Lung (tissue), 12 donors: Measurements from ENCODE around the gene PTPN5. TPM values are rescaled to one million over a fixed set of nuclear protein-coding genes. Genes with fewer than 3 reads are reported as not detected.

Source experiments
- ATAC-seq: fragments of 200-7000 bp; cut with Tn5 transposase; one replicate; pipeline ENCODE4 v1.9.1; 2020; ENCODE audit warnings: moderate number of reproducible peaks; ENCODE audit not compliant: insufficient read depth, low FRiP score
- DNase-seq, 3 donors: peaks; one replicate each; pipeline ENCODE4 v3.0.0-alpha.2; 2013 to 2017
- H3K27ac ChIP-seq, 2 donors: one replicate each; pipeline ENCODE4 v1.5.1; 2013; ENCODE audit warnings: mild to moderate bottlenecking in 2 of 2, moderate library complexity in 2 of 2, control low read depth in 1 of 2, inconsistent platforms in 1 of 2, low read depth in 1 of 2, low read length in 1 of 2
- H3K27me3 ChIP-seq, 3 donors: one replicate each; pipeline ENCODE4 v1.5.1; 2013; ENCODE audit warnings: low read length in 2 of 3; ENCODE audit not compliant: control insufficient read depth in 3 of 3, insufficient read depth in 3 of 3
- H3K36me3 ChIP-seq, 4 donors: one replicate each; pipeline ENCODE4 v1.5.1; 2013; ENCODE audit warnings: low read length in 4 of 4, mild to moderate bottlenecking in 1 of 4, moderate library complexity in 1 of 4; ENCODE audit not compliant: control insufficient read depth in 4 of 4, insufficient read depth in 4 of 4
- H3K4me1 ChIP-seq, 5 donors: one replicate each; pipeline ENCODE4 v1.5.1; 2013; ENCODE audit warnings: low read length in 5 of 5, mild to moderate bottlenecking in 2 of 5, moderate library complexity in 1 of 5; ENCODE audit not compliant: control insufficient read depth in 5 of 5, insufficient read depth in 5 of 5
- H3K4me3 ChIP-seq: one replicate; pipeline ENCODE4 v1.5.1; 2013; ENCODE audit warnings: mild to moderate bottlenecking, control low read depth, moderate library complexity
- H3K9ac ChIP-seq, 2 donors: one replicate each; pipeline ENCODE4 v1.5.1; 2013; ENCODE audit warnings: low read length in 2 of 2, control low read depth in 1 of 2; ENCODE audit not compliant: insufficient read depth in 1 of 2
- H3K9me3 ChIP-seq, 4 donors: one replicate each; pipeline ENCODE4 v1.5.1; 2013; ENCODE audit warnings: low read length in 3 of 4, mild to moderate bottlenecking in 1 of 4, moderate library complexity in 1 of 4; ENCODE audit not compliant: control insufficient read depth in 4 of 4, insufficient read depth in 3 of 4
- WGBS, 2 donors: extraction: QIAGEN DNeasy Blood & Tissue Kit; methylation state at CpG; one replicate each; pipeline ENCODE4 v1.1.7; 2013; 5-methylcytosine and 5-hydroxymethylcytosine counted together
- polyA plus RNA-seq, 2 donors: library from polyadenylated mRNA; stranded (reverse); fragments of 200-250 nt; gene quantifications; one replicate each; pipeline ENCODE4 v1.2.1, GENCODE V29; 2013
- total RNA-seq, 2 donors: library from RNA; depleted of rRNA in 1 of 2; stranded (reverse); fragments of >200 nt in 1 of 2; gene quantifications; one replicate each; pipeline ENCODE4 v1.2.1, GENCODE V29; 2014 to 2021
- TF ChIP-seq, protein P1 (sequence below): IDR thresholded peaks from 2 replicates; pipeline ENCODE4 v1.5.1; 2012; ENCODE audit warnings: mild to moderate bottlenecking; ENCODE audit errors: control extremely low read depth, extremely low read depth
- donor health status: control.
- donor health status: control.
- donor health status: Bipolar disorder and iron deficiency.
- donor health status: healthy.
- donor health status: DM: yes; HTN: yes; CAD: no.

The PTPN5 gene
- total and polyA plus RNA-seq, 4 donors, result 0.02 to 0.15 TPM; not detected in 2

DNA sequence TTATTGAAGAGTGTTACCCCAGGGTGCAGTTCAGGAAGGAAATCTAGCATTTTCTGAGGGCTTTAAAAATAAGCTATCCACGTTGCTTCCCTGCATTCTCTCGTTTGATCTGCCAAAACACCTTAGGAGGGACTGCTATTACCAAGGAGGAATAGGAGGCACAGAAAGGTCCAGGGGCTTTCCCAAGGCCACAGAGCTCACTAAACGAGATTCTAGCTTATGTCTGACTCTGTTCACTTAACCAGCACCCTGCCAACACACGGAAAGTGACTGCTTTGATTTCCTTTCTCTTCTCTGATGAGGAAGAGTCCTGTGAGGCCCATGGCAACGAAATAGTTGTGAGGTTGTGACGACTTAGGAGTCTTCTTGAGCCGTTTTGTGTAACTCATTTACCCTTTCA, 3.4 kb upstream of the PTPN5 start:
- Histone ChIP-seq H3K4me1 (peaks cover 0 to 13% (median 0%) of the 10 kb centered on the region in 5 donors), H3K27me3 (peaks cover 22 to 49% (median 26%) of the 10 kb centered on the region in 3 donors), H3K9me3 (peaks cover 0 to 5% (median 0%) of the 10 kb centered on the region in 4 donors), H3K4me3 (no peak overlapping the region), H3K27ac (no peak overlapping the region), H3K36me3 (no peaks in the 10 kb centered on the region), H3K9ac (no peak overlapping the region)
- DNase-seq, result no peak
- TF ChIP-seq, protein P1, sequence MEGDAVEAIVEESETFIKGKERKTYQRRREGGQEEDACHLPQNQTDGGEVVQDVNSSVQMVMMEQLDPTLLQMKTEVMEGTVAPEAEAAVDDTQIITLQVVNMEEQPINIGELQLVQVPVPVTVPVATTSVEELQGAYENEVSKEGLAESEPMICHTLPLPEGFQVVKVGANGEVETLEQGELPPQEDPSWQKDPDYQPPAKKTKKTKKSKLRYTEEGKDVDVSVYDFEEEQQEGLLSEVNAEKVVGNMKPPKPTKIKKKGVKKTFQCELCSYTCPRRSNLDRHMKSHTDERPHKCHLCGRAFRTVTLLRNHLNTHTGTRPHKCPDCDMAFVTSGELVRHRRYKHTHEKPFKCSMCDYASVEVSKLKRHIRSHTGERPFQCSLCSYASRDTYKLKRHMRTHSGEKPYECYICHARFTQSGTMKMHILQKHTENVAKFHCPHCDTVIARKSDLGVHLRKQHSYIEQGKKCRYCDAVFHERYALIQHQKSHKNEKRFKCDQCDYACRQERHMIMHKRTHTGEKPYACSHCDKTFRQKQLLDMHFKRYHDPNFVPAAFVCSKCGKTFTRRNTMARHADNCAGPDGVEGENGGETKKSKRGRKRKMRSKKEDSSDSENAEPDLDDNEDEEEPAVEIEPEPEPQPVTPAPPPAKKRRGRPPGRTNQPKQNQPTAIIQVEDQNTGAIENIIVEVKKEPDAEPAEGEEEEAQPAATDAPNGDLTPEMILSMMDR, result no peak
- no peak for ATAC-seq
- 39 to 55% methylated on average over 7 of the region's 7 CpGs for WGBS, 2 donors

DNA sequence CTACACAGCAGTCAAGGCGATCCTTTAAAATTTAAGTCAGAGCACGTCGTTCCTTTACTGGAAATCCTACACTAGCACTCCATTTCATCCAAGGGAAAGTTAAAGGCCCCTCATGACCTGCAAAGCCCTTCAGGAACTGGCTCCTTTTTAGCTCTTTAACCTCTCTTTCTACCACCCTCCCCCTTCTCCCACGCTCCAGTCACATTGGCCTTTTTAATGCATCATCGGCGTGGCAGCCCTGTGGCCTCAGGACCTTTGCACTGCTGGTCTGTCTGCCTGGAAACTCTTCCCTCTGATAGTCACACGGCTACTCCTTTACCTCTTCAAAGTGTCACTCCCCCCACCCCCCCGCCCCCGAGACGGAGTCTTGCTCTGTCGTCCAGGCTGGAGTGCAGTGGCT, 1.2 kb upstream of the PTPN5 start:
- Histone ChIP-seq H3K27ac (no peak overlapping the region), H3K9ac (no peak overlapping the region), H3K9me3 (peaks cover 0 to 5% (median 0%) of the 10 kb centered on the region in 4 donors), H3K27me3 (peaks cover 23 to 61% (median 27%) of the 10 kb centered on the region in 3 donors), H3K36me3 (no peaks in the 10 kb centered on the region), H3K4me1 (peaks cover 0 to 13% (median 0%) of the 10 kb centered on the region in 5 donors), H3K4me3 (no peak overlapping the region)
- no peak for DNase-seq
- 67% methylated on average over 11 of the region's 11 CpGs for WGBS, 2 donors
- TF ChIP-seq, protein P1, result no peak
- ATAC-seq, result no peak

DNA sequence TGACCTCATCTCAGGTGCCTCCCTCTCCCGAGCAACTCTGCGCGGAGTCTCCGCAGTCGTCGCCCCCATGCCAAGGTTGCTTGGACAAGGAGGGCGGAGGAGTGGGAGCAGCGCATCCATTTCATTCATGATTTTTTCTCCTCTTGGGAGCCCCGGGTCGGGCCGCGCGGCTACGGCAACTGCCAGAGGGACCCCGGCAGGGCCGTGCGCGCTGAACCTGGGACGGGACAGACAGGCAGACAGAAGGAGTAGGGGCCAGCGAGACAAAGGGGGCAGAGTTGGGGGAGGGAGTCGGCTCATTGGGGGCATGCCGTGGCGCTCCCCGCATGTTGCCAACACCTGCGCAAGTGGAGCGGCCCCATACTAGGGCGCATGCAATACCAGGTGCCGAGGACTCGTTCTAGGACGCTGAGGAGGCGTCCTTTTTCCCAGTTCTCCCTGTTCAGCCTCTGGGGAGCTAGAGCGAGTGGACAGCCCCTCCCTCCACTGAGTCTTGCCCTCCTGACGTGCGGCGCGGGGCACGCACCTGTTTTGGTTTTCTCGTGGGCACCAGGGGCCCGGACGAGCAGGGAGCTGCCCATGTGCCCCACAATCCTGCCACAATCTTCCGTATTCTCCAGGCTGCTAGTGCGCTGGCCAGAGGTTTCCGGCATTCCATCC, 501 bp upstream of the PTPN5 start:
- DNase-seq (no peak), ATAC-seq (no peak)
- Histone ChIP-seq H3K27ac (no peak overlapping the region), H3K27me3 (peaks cover 23 to 67% (median 27%) of the 10 kb centered on the region in 3 donors), H3K36me3 (no peaks in the 10 kb centered on the region), H3K9me3 (peaks cover 0 to 5% (median 0%) of the 10 kb centered on the region in 4 donors), H3K4me1 (peaks cover 0 to 13% (median 0%) of the 10 kb centered on the region in 5 donors), H3K9ac (no peak overlapping the region), H3K4me3 (no peak overlapping the region)
- WGBS, 2 donors, result 2 to 3% methylated on average over 39 to 43 of the region's 43 CpGs
- TF ChIP-seq, protein P1, result no peak
